K562 (cell line): ENCODE results near the gene PRSS22. TPM values are rescaled to one million over a fixed set of nuclear protein-coding genes. Genes with fewer than 3 reads are reported as not detected.

Source experiments
- CBFB ChIP-seq: sonication (generic); formaldehyde crosslinking; IDR thresholded peaks from 2 replicates; pipeline ENCODE4 v1.4.0; 2020; ENCODE audit warnings: mild to moderate bottlenecking, missing genetic modification reagents
- FOXA1 ChIP-seq: fragments of 450-650 bp; IDR thresholded peaks from 2 replicates; pipeline ENCODE4 v1.6.1; 2016; ENCODE audit warnings: mild to moderate bottlenecking, borderline replicate concordance
- FOXJ3 ChIP-seq: sonication (generic); formaldehyde crosslinking; IDR thresholded peaks from 2 replicates; pipeline ENCODE4 v1.4.0; 2020; ENCODE audit warnings: mild to moderate bottlenecking, missing genetic modification reagents
- HNRNPK ChIP-seq: fragments of 200-400 bp; formaldehyde crosslinking; IDR thresholded peaks from one replicate; pipeline ENCODE4 v1.6.1; 2018; ENCODE audit warnings: mild to moderate bottlenecking, low read depth, low read length; ENCODE audit not compliant: poor library complexity, severe bottlenecking
- JUN ChIP-seq, 2 experiments: sonication (generic) in 1 of 2; formaldehyde crosslinking in 1 of 2; IDR thresholded peaks; 2 replicates each; pipeline versions ENCODE4 v1.6.1 to v1.8.0; 2012 to 2022; ENCODE audit warnings: borderline replicate concordance in 2 of 2, mild to moderate bottlenecking in 2 of 2, improper control_type of control experiment in 1 of 2, low read depth in 1 of 2, low read length in 1 of 2, missing genetic modification reagents in 1 of 2
- MAFF ChIP-seq: IDR thresholded peaks from 2 replicates; pipeline ENCODE4 v1.6.1; 2012; ENCODE audit warnings: low read length, improper control_type of control experiment
- NFE2 ChIP-seq: IDR thresholded peaks from 2 replicates; pipeline ENCODE4 v1.6.1; 2014; ENCODE audit warnings: antibody characterized with exemption, low read depth
- POLR3A ChIP-seq: IDR thresholded peaks from 2 replicates; pipeline ENCODE4 v1.6.1; 2011; ENCODE audit warnings: borderline replicate concordance, mild to moderate bottlenecking, moderate library complexity; ENCODE audit not compliant: insufficient read length, insufficient read depth; ENCODE audit errors: extremely low read depth
- PTRF ChIP-seq: fragments of 450-650 bp; IDR thresholded peaks from 2 replicates; pipeline ENCODE4 v1.6.1; 2016; ENCODE audit warnings: mild to moderate bottlenecking, missing genetic modification characterization, missing compliant biosample characterization
- RAD21 ChIP-seq, 2 experiments: fragments of 250-450 bp in 1 of 2; fragments of 450-650 bp in 1 of 2; sonication (Bioruptor Pico) in 1 of 2; formaldehyde crosslinking in 1 of 2; IDR thresholded peaks in 1 of 2; conservative IDR thresholded peaks in 1 of 2; 2 replicates each; pipeline versions ENCODE4 v1.4.0 to v1.8.0; 2020 to 2022; ENCODE audit warnings: mild to moderate bottlenecking in 2 of 2, moderate library complexity in 1 of 2
- RUNX1 ChIP-seq: sonication (generic); IDR thresholded peaks from 2 replicates; pipeline ENCODE4 v1.6.1; 2016; ENCODE audit warnings: antibody characterized with exemption, low read depth
- TCF7L2 ChIP-seq: fragments of 150-350 bp; IDR thresholded peaks from 2 replicates; pipeline ENCODE4 v1.6.1; 2016; ENCODE audit warnings: low read depth, mild to moderate bottlenecking, low read length, moderate library complexity
- TFAM ChIP-seq: fragments of 250-450 bp; sonication (Bioruptor Pico); conservative IDR thresholded peaks from 2 replicates; pipeline ENCODE4 v1.5.0; 2021; ENCODE audit warnings: mild to moderate bottlenecking, moderate library complexity
- ZNF174 ChIP-seq: fragments of 250-450 bp; sonication (Bioruptor Pico); IDR thresholded peaks from 2 replicates; pipeline ENCODE4 v1.4.0; 2020; ENCODE audit warnings: mild to moderate bottlenecking
- ZNF217 ChIP-seq: sonication (generic); formaldehyde crosslinking; IDR thresholded peaks from 2 replicates; pipeline ENCODE4 v1.8.0; 2022; ENCODE audit warnings: mild to moderate bottlenecking, missing genetic modification reagents
- ZNF668 ChIP-seq: fragments of 250-450 bp; sonication (Bioruptor Pico); IDR thresholded peaks from 2 replicates; pipeline ENCODE4 v1.8.0; 2022; ENCODE audit warnings: mild to moderate bottlenecking, inconsistent platforms
- ZNF785 ChIP-seq: fragments of 250-450 bp; sonication (Bioruptor Pico); IDR thresholded peaks from 2 replicates; pipeline ENCODE4 v1.4.0; 2020; ENCODE audit warnings: mild to moderate bottlenecking
- polyA plus RNA-seq, 8 experiments: library from polyadenylated mRNA; depleted of rRNA in 4 of 8; stranded (reverse) in 5 of 8; unstranded in 3 of 8; fragments of >200 nt; fragmentation: Nextera tagmentation in 2 of 8; fragmentation: Illumina TruSeq in 1 of 8; extraction: Ambion mirVana in 2 of 8; extraction: Trizol in 1 of 8; gene quantifications; 2 replicates each; pipeline versions ENCODE4 v1.2.1 to v1.2.3, GENCODE V29; 2011 to 2014; ENCODE audit warnings: inconsistent platforms in 1 of 8, missing spikeins in 1 of 8
- total RNA-seq, 7 experiments: library from RNA; depleted of rRNA in 6 of 7; stranded (reverse); fragments of >200 nt in 6 of 7; fragmentation: Illumina TruSeq in 2 of 7; extraction: Trizol in 2 of 7; gene quantifications; 2 replicates each; pipeline versions ENCODE4 v1.2.1 to v1.2.3, GENCODE V29; 2011 to 2021; ENCODE audit warnings: low replicate concordance in 1 of 7
- TF ChIP-seq, protein P1 (sequence below): sonication (generic); formaldehyde crosslinking; IDR thresholded peaks from 2 replicates; pipeline ENCODE4 v1.8.0; 2022; ENCODE audit warnings: missing genetic modification reagents, mild to moderate bottlenecking, moderate library complexity, borderline replicate concordance
- TF ChIP-seq, protein P2 (sequence below), 2 experiments: fragments of 450-650 bp; formaldehyde crosslinking in 1 of 2; IDR thresholded peaks; 2 replicates each; pipeline versions ENCODE4 v1.4.0 to v1.6.1; 2014 to 2020; ENCODE audit warnings: mild to moderate bottlenecking in 2 of 2, borderline replicate concordance in 1 of 2, low read depth in 1 of 2

PRSS22 gene
- total and polyA plus RNA-seq, 9 of the 15 experiments (the other 6 are each of a cell fraction or from before 2014, with no cell fraction given) = 0.13 to 0.42 TPM; not detected in 7

DNA sequence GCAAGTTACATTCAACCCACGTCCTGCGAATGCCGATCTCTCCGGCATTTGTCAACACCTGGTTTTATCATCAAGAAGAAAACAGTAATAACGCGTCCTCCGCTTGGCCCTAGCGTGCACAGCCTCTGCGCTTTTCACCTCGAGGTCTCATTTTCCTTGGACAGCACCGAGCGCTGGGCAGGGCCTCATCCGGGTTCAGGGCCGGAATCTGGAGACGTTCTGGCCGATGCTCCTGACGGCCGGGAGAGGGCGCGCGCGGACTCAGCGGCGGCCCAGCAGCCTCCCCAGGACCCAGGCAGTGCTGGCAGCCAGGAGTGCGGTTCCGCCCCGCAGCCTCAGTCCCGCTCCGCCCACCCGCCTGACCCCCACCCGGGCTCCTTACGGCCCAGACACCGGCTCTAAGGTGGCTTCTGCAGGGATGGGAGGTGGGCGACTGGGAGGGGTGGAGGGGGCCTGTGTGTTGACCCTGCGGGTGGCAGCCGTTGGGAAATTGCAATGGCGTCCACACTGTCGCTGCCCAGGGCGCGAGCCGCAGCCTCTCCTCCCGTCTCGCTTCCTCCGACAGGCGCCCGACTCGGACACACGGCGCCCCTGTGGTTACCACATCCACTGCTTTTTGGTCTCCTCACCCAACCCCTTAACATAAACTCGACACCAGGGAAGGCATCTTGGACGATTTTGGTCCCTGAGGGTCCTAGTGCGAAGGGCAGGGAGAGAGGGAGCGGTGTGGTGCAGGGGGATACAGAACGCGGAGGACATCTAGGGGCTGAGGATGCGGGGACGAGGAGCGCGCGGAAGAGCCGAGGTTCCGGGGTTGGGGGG is 46.3 kb upstream of the PRSS22 start (continued):
- no peak for TF ChIP-seq ZNF174 (CRISPR knock-in tag)
- TF ChIP-seq RAD21 (CRISPR knock-in tag; conservative IDR thresholded peaks at IDR 0.05 in 1 of 2, IDR thresholded peaks at IDR 0.05 in 1 of 2) = peak; percentile 35 to 60
- TF ChIP-seq, protein P1, sequence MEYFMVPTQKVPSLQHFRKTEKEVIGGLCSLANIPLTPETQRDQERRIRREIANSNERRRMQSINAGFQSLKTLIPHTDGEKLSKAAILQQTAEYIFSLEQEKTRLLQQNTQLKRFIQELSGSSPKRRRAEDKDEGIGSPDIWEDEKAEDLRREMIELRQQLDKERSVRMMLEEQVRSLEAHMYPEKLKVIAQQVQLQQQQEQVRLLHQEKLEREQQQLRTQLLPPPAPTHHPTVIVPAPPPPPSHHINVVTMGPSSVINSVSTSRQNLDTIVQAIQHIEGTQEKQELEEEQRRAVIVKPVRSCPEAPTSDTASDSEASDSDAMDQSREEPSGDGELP (CRISPR knock-in tag) = peak; percentile 84
- no peak for TF ChIP-seq NFE2
- TF ChIP-seq RUNX1 = no peak
- no peak for TF ChIP-seq FOXA1
- TF ChIP-seq ZNF785 (CRISPR knock-in tag) = no peak
- TF ChIP-seq HNRNPK = no peak
- TF ChIP-seq TCF7L2 = no peak
- no peak; the same call in 1 of the 2 replicates for TF ChIP-seq JUN (IDR thresholded peaks at IDR 0.05; ENCODE audit: borderline replicate concordance, low read depth, low read length)
- no peak for TF ChIP-seq JUN (CRISPR knock-in tag; IDR thresholded peaks at IDR 0.05; ENCODE audit: borderline replicate concordance)
- no peak for TF ChIP-seq PTRF (tag)
- TF ChIP-seq, protein P2, sequence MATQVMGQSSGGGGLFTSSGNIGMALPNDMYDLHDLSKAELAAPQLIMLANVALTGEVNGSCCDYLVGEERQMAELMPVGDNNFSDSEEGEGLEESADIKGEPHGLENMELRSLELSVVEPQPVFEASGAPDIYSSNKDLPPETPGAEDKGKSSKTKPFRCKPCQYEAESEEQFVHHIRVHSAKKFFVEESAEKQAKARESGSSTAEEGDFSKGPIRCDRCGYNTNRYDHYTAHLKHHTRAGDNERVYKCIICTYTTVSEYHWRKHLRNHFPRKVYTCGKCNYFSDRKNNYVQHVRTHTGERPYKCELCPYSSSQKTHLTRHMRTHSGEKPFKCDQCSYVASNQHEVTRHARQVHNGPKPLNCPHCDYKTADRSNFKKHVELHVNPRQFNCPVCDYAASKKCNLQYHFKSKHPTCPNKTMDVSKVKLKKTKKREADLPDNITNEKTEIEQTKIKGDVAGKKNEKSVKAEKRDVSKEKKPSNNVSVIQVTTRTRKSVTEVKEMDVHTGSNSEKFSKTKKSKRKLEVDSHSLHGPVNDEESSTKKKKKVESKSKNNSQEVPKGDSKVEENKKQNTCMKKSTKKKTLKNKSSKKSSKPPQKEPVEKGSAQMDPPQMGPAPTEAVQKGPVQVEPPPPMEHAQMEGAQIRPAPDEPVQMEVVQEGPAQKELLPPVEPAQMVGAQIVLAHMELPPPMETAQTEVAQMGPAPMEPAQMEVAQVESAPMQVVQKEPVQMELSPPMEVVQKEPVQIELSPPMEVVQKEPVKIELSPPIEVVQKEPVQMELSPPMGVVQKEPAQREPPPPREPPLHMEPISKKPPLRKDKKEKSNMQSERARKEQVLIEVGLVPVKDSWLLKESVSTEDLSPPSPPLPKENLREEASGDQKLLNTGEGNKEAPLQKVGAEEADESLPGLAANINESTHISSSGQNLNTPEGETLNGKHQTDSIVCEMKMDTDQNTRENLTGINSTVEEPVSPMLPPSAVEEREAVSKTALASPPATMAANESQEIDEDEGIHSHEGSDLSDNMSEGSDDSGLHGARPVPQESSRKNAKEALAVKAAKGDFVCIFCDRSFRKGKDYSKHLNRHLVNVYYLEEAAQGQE (IDR thresholded peaks at IDR 0.05; ENCODE audit: borderline replicate concordance) = peak; percentile 74
- TF ChIP-seq, protein P2 (CRISPR knock-in tag; IDR thresholded peaks at IDR 0.05; ENCODE audit: low read depth) = peak; percentile 20; the same call in 1 of the 2 replicates
- no peak for TF ChIP-seq POLR3A
- no peak for TF ChIP-seq MAFF
- TF ChIP-seq ZNF217 (CRISPR knock-in tag) = no peak
- TF ChIP-seq ZNF668 (CRISPR knock-in tag) = no peak
- no peak for TF ChIP-seq TFAM
- TF ChIP-seq CBFB (CRISPR knock-in tag) = no peak
- no peak for TF ChIP-seq FOXJ3 (CRISPR knock-in tag)
